GM23338 (cell line): ENCODE results near the gene R3HDML. TPM values are rescaled to one million over a fixed set of nuclear protein-coding genes. Genes with fewer than 3 reads are reported as not detected.

Experiments used
- ATAC-seq: fragments of 200-7000 bp; cut with Tn5 transposase; 3 replicates; pipeline ENCODE4 v1.9.1; 2020
- DNase-seq: peaks from one replicate; pipeline ENCODE4 v3.0.0-alpha.2; 2015; ENCODE audit warnings: low spot score
- H2AFZ ChIP-seq: fragments of 200-600 bp; sonication (generic); 2 replicates; pipeline ENCODE4 v1.8.0; 2016; ENCODE audit warnings: antibody characterized with exemption, mild to moderate bottlenecking, moderate library complexity
- H3F3A ChIP-seq: fragments of 200-600 bp; sonication (generic); replicated peaks from 2 replicates; pipeline ENCODE4 v1.8.0; 2017; ENCODE audit warnings: antibody characterized with exemption, mixed run types, low read depth
- H3K27ac ChIP-seq: fragments of 200-600 bp; sonication (generic); 2 replicates; pipeline ENCODE4 v1.6.1; 2016; ENCODE audit warnings: low read depth
- H3K27me3 ChIP-seq: fragments of 200-600 bp; sonication (generic); 2 replicates; pipeline ENCODE4 v1.8.0; 2016; ENCODE audit warnings: mild to moderate bottlenecking, mixed run types, moderate library complexity; ENCODE audit not compliant: insufficient read depth
- H3K36me3 ChIP-seq: fragments of 200-600 bp; sonication (generic); 2 replicates; pipeline ENCODE4 v1.8.0; 2016; ENCODE audit warnings: mild to moderate bottlenecking; ENCODE audit not compliant: insufficient read depth
- H3K4me1 ChIP-seq: fragments of 200-600 bp; sonication (generic); 2 replicates; pipeline ENCODE4 v1.8.0; 2016; ENCODE audit warnings: mild to moderate bottlenecking, moderate library complexity; ENCODE audit not compliant: insufficient read depth
- H3K4me2 ChIP-seq: fragments of 200-600 bp; sonication (generic); 2 replicates; pipeline ENCODE4 v1.7.1; 2017; ENCODE audit warnings: mixed run types
- H3K4me3 ChIP-seq: fragments of 200-600 bp; sonication (generic); 2 replicates; pipeline ENCODE4 v1.6.1; 2016; ENCODE audit warnings: mixed run types
- H3K79me2 ChIP-seq: fragments of 200-600 bp; sonication (generic); replicated peaks from 2 replicates; pipeline ENCODE4 v1.8.0; 2017; ENCODE audit warnings: mild to moderate bottlenecking; ENCODE audit not compliant: insufficient read depth
- H3K9me2 ChIP-seq: fragments of 200-600 bp; sonication (generic); 2 replicates; pipeline ENCODE4 v1.8.0; 2017; ENCODE audit not compliant: insufficient read depth
- H4K20me1 ChIP-seq: fragments of 200-600 bp; sonication (generic); replicated peaks from 2 replicates; pipeline ENCODE4 v1.8.0; 2017; ENCODE audit warnings: mild to moderate bottlenecking; ENCODE audit not compliant: insufficient read depth
- H3K27ac Mint-ChIP-seq: 2 replicates; pipeline ENCODE4 v1.8.0; 2020; ENCODE audit warnings: inconsistent platforms, mild to moderate bottlenecking, moderate library complexity, mixed read lengths
- H3K27me3 Mint-ChIP-seq: 3 replicates; pipeline ENCODE4 v1.8.0; 2022; ENCODE audit warnings: low read depth, mild to moderate bottlenecking, moderate library complexity, mixed read lengths, inconsistent platforms; ENCODE audit not compliant: insufficient read depth, poor library complexity
- H3K36me3 Mint-ChIP-seq: 3 replicates; pipeline ENCODE4 v1.8.0; 2021; ENCODE audit warnings: low read depth, mild to moderate bottlenecking, inconsistent platforms, moderate library complexity, mixed read lengths
- H3K4me1 Mint-ChIP-seq: 3 replicates; pipeline ENCODE4 v1.8.0; 2020; ENCODE audit warnings: mild to moderate bottlenecking, inconsistent platforms, mixed read lengths
- H3K4me3 Mint-ChIP-seq: 3 replicates; pipeline ENCODE4 v1.8.0; 2021; ENCODE audit warnings: moderate library complexity, mild to moderate bottlenecking, inconsistent platforms, mixed read lengths
- H3K9me3 Mint-ChIP-seq: 3 replicates; pipeline ENCODE4 v1.8.0; 2020; ENCODE audit warnings: moderate library complexity, mild to moderate bottlenecking, inconsistent platforms, mixed read lengths
- CREB1 ChIP-seq: fragments of 250-450 bp; sonication (Bioruptor Pico); IDR thresholded peaks from 2 replicates; pipeline ENCODE4 v1.5.0; 2020; ENCODE audit warnings: low read depth, mild to moderate bottlenecking, moderate library complexity
- EZH2 ChIP-seq: fragments of 200-600 bp; sonication (generic); IDR thresholded peaks from one replicate; pipeline ENCODE4 v1.8.0; 2017; ENCODE audit warnings: antibody characterized with exemption, mild to moderate bottlenecking, low read depth; ENCODE audit not compliant: unreplicated experiment
- EZH2phosphoT487 ChIP-seq: fragments of 200-600 bp; sonication (generic); IDR thresholded peaks from one replicate; pipeline ENCODE4 v1.8.1; 2018; ENCODE audit warnings: antibody characterized with exemption; ENCODE audit not compliant: unreplicated experiment
- JUNB ChIP-seq: IDR thresholded peaks from one replicate; pipeline ENCODE4 v1.6.1; 2016; ENCODE audit warnings: antibody characterized with exemption; ENCODE audit not compliant: unreplicated experiment
- NANOG ChIP-seq: IDR thresholded peaks from 2 replicates; pipeline ENCODE4 v1.6.1; 2016; ENCODE audit warnings: antibody characterized with exemption, borderline replicate concordance
- POLR2AphosphoS5 ChIP-seq: IDR thresholded peaks from 2 replicates; pipeline ENCODE4 v1.6.1; 2016; ENCODE audit warnings: antibody characterized with exemption, low read depth
- STAT1 ChIP-seq: IDR thresholded peaks from one replicate; pipeline ENCODE4 v1.6.1; 2016; ENCODE audit warnings: antibody characterized with exemption; ENCODE audit not compliant: unreplicated experiment
- ZNF114 ChIP-seq: fragments of 250-450 bp; sonication (Bioruptor Pico); IDR thresholded peaks from 2 replicates; pipeline ENCODE4 v1.5.0; 2020; ENCODE audit warnings: mild to moderate bottlenecking, moderate library complexity
- ZNF331 ChIP-seq: fragments of 250-450 bp; sonication (Bioruptor Pico); IDR thresholded peaks from 2 replicates; pipeline ENCODE4 v1.5.0; 2020; ENCODE audit warnings: low read depth, mild to moderate bottlenecking, moderate library complexity
- polyA plus RNA-seq: library from polyadenylated mRNA; unstranded; fragments of >200 nt; fragmentation: Nextera tagmentation; extraction: Ambion mirVana; gene quantifications from 2 replicates; pipeline ENCODE4 v1.2.1, GENCODE V29; 2016
- total RNA-seq: library from RNA; depleted of rRNA; stranded (reverse); fragments of >200 nt; shearing (Covaris generic); gene quantifications from 2 replicates; pipeline ENCODE4 v1.2.3, GENCODE V29; 2014
- TF ChIP-seq, protein P1 (sequence below): IDR thresholded peaks from 2 replicates; pipeline ENCODE4 v1.6.1; 2016; ENCODE audit warnings: antibody characterized with exemption
- TF ChIP-seq, protein P2 (sequence below), 2 experiments: fragments of 200-600 bp in 1 of 2; sonication (generic) in 1 of 2; conservative IDR thresholded peaks; 2 replicates each; pipeline versions ENCODE4 v1.5.1 to v1.6.1; 2016 to 2017; ENCODE audit warnings: antibody characterized with exemption in 2 of 2, low read depth in 2 of 2, mild to moderate bottlenecking in 2 of 2, moderate library complexity in 1 of 2

R3HDML gene
- total and polyA plus RNA-seq, 2 experiments from 2014 or later = not detected

GRCh38 chr20:44314870-44315269 is 22.0 kb upstream of the R3HDML start:
- H3K27ac Mint-ChIP-seq = no peak overlapping the region
- DNase-seq (no peak), ATAC-seq (no peak)
- Histone ChIP-seq H3K79me2 (no peaks in the 10 kb centered on the region), H3K4me3 (no peak overlapping the region), H3K4me2 (no peak overlapping the region), H3K4me1 (no peaks in the 10 kb centered on the region), H3F3A (no peaks in the 10 kb centered on the region), H3K36me3 (no peaks in the 10 kb centered on the region), H4K20me1 (no peaks in the 10 kb centered on the region), H3K27ac (no peak overlapping the region), H3K9me2 (0 out of 2 replicates have a peak, but pooled peaks cover 3% of the 10 kb centered on the region), H2AFZ (no peak overlapping the region), H3K27me3 (peaks cover 22% of the 10 kb centered on the region)
- H3K27me3 Mint-ChIP-seq = peaks cover 19% of the 10 kb centered on the region
- TF ChIP-seq ZNF331 (CRISPR knock-in tag) (no peak), POLR2AphosphoS5 (no peak), NANOG (no peak), EZH2 (no peak), STAT1 (no peak)
- TF ChIP-seq, protein P1, sequence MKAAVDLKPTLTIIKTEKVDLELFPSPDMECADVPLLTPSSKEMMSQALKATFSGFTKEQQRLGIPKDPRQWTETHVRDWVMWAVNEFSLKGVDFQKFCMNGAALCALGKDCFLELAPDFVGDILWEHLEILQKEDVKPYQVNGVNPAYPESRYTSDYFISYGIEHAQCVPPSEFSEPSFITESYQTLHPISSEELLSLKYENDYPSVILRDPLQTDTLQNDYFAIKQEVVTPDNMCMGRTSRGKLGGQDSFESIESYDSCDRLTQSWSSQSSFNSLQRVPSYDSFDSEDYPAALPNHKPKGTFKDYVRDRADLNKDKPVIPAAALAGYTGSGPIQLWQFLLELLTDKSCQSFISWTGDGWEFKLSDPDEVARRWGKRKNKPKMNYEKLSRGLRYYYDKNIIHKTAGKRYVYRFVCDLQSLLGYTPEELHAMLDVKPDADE = no peak
- TF ChIP-seq, protein P2, sequence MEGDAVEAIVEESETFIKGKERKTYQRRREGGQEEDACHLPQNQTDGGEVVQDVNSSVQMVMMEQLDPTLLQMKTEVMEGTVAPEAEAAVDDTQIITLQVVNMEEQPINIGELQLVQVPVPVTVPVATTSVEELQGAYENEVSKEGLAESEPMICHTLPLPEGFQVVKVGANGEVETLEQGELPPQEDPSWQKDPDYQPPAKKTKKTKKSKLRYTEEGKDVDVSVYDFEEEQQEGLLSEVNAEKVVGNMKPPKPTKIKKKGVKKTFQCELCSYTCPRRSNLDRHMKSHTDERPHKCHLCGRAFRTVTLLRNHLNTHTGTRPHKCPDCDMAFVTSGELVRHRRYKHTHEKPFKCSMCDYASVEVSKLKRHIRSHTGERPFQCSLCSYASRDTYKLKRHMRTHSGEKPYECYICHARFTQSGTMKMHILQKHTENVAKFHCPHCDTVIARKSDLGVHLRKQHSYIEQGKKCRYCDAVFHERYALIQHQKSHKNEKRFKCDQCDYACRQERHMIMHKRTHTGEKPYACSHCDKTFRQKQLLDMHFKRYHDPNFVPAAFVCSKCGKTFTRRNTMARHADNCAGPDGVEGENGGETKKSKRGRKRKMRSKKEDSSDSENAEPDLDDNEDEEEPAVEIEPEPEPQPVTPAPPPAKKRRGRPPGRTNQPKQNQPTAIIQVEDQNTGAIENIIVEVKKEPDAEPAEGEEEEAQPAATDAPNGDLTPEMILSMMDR (conservative IDR thresholded peaks at IDR 0.05; ENCODE audit: low read depth in 2 of 2) = no peak
- H3K4me3 Mint-ChIP-seq = no peak overlapping the region
- no peaks in the 10 kb centered on the region for H3K36me3 Mint-ChIP-seq
- peaks cover 6% of the 10 kb centered on the region for H3K4me1 Mint-ChIP-seq
- no peaks in the 10 kb centered on the region for H3K9me3 Mint-ChIP-seq

- Histone ChIP-seq H3K4me3 (no peak overlapping the region), H3K79me2 (no peaks in the 10 kb centered on the region), H3K27me3 (no peaks in the 10 kb centered on the region), H3K27ac (no peak overlapping the region), H3K4me2 (no peak overlapping the region), H3K36me3 (no peaks in the 10 kb centered on the region), H3K9me2 (0 out of 2 replicates have a peak, but pooled peaks cover 4% of the 10 kb centered on the region), H3F3A (no peaks in the 10 kb centered on the region), H2AFZ (no peak overlapping the region), H4K20me1 (no peaks in the 10 kb centered on the region), H3K4me1 (no peaks in the 10 kb centered on the region; the same call in 1 of the 2 replicates)
- Mint-ChIP-seq H3K4me1 (peaks cover 5% of the 10 kb centered on the region; the same call in 2 of the 3 replicates), H3K9me3 (no peaks in the 10 kb centered on the region), H3K27me3 (peaks cover 2% of the 10 kb centered on the region), H3K36me3 (no peaks in the 10 kb centered on the region), H3K27ac (no peak overlapping the region), H3K4me3 (no peak overlapping the region)
- no peak for DNase-seq
- no peak for ATAC-seq
- TF ChIP-seq, protein P2 (conservative IDR thresholded peaks at IDR 0.05; ENCODE audit: low read depth in 2 of 2) = no peak
- TF ChIP-seq ZNF114 (CRISPR knock-in tag) (no peak), ZNF331 (CRISPR knock-in tag) (no peak), NANOG (no peak), CREB1 (CRISPR knock-in tag) (no peak), POLR2AphosphoS5 (no peak), EZH2phosphoT487 (no peak), JUNB (no peak), EZH2 (no peak), STAT1 (no peak)
- TF ChIP-seq, protein P1 = no peak
These were observed 16.9 kb upstream of the R3HDML start for GRCh38 chr20:44319839-44320422.
